GM19455 (cell line): ENCODE measurements around the gene DLG2.

Source experiments
- ATAC-seq: cut with Tn5 transposase; IDR thresholded peaks from one replicate; pipeline ENCODE4 v1.9.1; 2021; ENCODE audit not compliant: unreplicated experiment

DLG2 gene

DNA sequence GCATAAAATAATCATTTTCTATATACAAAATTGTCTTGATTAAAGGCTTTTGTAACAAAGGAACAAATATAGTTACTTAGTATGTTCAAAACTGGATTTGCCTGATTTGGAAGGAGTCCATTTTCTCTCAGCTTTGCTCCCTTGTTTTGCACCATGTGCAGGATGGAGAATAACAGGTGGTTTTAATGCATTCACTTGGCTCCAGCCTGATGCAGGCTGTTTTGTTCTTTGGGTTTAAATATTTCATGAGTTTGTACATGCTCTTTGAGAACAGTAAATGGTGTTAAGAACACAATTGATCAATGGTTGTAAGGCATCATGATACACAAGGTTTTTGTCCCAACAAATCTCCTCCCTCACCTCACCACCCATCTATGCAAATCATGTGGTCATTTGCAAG is 1454.1 kb downstream of the DLG2 start:
- ATAC-seq, result no peak

DNA sequence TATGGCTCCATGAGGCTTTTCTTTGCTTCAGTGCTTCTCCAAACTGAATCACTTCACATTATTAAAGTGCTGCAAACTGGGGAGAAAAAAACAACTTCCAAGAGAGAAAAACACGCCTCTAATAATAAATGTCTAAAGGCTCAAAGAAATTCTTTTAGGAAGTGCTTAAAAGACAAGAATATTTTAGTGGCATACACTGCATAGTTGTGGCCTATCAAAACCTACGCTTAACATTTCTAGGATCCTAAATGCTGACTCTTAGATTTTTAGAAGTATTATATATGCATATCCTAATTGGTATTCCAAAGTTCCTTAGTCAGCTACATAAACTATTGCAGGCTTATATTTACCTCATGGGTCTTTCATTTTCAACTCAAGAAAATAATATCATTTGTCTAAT is 1462.0 kb downstream of the DLG2 start:
- no peak for ATAC-seq

- no peak for ATAC-seq
Observed at GRCh38 chr11:84164728-84165127, 1462.4 kb downstream of the DLG2 start.

GRCh38 chr11:84163116-84163515 is 1464.0 kb downstream of the DLG2 start:
- no peak for ATAC-seq

GRCh38 chr11:84157639-84158038 is 1469.5 kb downstream of the DLG2 start:
- ATAC-seq, result no peak

GRCh38 chr11:84146826-84147225 is 1480.3 kb downstream of the DLG2 start:
- no peak for ATAC-seq

GRCh38 chr11:84145616-84146185 is 1481.4 kb downstream of the DLG2 start:
- no peak for ATAC-seq

GRCh38 chr11:84144531-84144930 is 1482.6 kb downstream of the DLG2 start:
- ATAC-seq, result no peak

- no peak for ATAC-seq
Observed at GRCh38 chr11:84142411-84142810, 1484.7 kb downstream of the DLG2 start.

DNA sequence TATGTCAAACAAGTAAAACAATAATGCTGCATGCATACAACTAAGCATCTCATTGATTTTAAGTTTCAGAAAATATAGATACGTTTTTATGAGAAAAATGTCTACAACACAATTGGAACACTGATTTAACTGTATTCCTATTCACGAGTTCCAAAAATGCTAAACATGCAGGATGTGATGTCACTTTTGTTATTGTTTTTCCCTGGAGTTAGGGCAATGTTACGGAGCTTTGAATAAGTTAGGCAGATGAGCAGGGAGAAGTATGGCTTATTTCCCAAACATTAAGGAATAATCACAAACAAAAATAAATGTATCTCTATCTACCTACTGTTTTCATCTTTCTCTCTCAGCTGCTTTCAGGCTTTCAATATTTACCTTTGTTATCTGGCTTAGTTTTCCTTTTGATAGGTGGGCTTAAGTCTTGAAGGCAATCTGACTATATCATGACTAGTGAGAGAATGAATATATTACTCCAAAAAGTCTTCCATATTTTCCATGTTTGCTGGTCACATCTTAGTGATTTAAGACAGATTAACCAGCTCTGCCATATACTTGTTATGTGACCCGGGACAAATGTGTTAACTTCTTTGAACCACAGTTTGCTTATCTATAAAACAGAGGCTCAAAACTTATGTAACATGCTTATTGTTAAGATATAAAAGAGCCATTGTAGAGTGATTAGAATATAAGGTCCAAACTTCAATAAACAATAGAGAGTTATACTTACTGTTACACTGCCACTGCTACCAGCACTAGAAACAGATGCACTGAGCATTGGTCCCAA is 1486.6 kb downstream of the DLG2 start:
- no peak for ATAC-seq

- no peak for ATAC-seq
Observed at GRCh38 chr11:84137960-84138359, 1489.2 kb downstream of the DLG2 start.

- ATAC-seq, result no peak
Observed at GRCh38 chr11:84137505-84137904, 1489.6 kb downstream of the DLG2 start.

GRCh38 chr11:84136926-84137325 is 1490.2 kb downstream of the DLG2 start:
- no peak for ATAC-seq

GRCh38 chr11:84130646-84131427 is 1496.3 kb downstream of the DLG2 start:
- no peak for ATAC-seq

- no peak for ATAC-seq
Observed at GRCh38 chr11:84129961-84130576, 1497.1 kb downstream of the DLG2 start.

DNA sequence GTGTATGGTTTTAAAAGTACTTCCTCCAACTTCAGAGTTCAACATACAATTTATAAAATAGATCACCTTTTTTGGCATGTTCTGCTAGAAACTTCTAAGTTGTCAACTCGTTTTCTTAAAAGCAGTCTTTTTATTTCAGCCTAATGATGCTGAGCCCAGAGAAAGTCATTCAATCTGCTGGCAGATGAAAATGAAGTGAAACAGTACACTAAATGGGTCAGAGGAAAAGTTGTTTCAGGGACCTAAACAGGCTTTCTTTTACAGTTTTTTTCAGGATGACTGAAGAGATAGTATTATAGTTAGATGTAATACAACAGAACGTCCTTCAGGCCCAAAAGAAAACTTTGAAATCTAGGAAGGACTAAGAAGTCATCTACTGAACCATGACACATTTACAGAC is 1498.3 kb downstream of the DLG2 start:
- no peak for ATAC-seq

DNA sequence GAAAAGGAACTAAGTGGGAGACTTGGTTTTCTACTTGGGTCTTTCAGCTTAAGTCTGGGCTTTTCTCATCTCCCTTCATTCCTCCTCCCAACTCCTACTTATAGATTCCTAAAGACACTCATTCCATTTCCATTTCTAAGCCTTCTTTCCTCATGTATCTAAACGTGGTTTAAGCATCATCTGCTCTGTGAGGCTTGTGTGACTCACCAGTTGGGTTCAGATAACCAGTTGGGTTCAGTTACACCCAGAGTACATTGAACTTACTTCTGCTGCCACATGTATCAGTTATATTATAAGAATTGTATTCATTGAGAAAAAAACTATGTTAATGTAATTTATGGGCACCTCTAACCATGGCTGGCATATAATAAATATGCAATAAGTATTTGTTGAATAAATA is 1509.8 kb downstream of the DLG2 start:
- no peak for ATAC-seq

GRCh38 chr11:84106541-84106940 is 1520.6 kb downstream of the DLG2 start:
- ATAC-seq, result no peak

DNA sequence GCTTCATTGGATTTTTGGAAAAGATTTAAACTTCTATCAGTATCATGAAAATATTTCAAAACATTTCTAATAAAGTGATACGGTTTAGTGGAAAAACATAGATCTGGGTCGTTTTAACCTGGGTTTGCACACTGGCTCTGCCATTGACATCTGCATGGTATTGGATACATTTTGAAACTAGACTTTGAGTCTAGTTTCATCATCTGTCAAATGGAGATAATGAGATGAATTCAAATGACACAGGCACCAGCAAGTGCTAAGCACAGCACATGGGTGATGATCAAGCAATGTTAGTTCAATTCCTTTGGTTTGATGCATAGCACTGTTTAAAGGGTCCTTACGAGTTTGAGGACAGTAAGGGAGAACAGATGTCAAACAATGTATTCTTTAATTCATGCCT is 1522.0 kb downstream of the DLG2 start:
- no peak for ATAC-seq

- no peak for ATAC-seq
Observed at GRCh38 chr11:84103096-84103495, 1524.0 kb downstream of the DLG2 start.

DNA sequence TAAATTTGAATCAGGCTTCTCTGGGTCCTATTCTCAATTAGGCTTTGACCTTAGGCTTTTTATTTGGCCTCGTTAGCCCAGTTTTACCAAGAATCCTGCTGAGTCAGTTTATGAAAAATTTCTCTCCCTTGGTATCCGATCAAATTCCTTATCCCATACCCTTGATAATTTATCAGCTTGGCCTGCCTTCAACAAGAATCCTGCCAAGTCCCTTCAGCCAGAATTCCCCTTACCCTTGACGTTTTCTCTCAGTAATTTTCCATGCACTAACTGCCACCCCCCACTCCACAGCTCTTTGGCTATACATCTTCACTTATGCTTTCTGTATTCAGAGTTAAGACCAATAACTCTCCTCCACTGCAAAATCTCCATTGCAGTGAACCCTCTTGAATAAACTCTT is 1530.0 kb downstream of the DLG2 start:
- ATAC-seq, result no peak
